Panc1 (cell line): Measurements from ENCODE around the gene MARCKSL1.

Source experiments
- POLR2AphosphoS5 ChIP-seq: IDR thresholded peaks from 2 replicates; pipeline ENCODE4 v1.6.1; 2012; ENCODE audit warnings: mild to moderate bottlenecking, low read depth, low read length, moderate library complexity
- TCF7L2 ChIP-seq: IDR thresholded peaks from 2 replicates; pipeline ENCODE4 v1.6.1; 2011; ENCODE audit warnings: mild to moderate bottlenecking, low read depth, low read length, inconsistent platforms
- TF ChIP-seq, protein P1 (sequence below): fragments of 450-650 bp; IDR thresholded peaks from 2 replicates; pipeline ENCODE4 v1.5.1; 2017; ENCODE audit warnings: mild to moderate bottlenecking
- TF ChIP-seq, protein P2 (sequence below), 2 experiments: IDR thresholded peaks; 2 replicates each; pipeline ENCODE4 v1.6.1; 2011 to 2012; ENCODE audit warnings: low read depth in 2 of 2, control low read depth in 1 of 2, low read length in 1 of 2, mild to moderate bottlenecking in 1 of 2, moderate library complexity in 1 of 2; ENCODE audit not compliant: insufficient read depth in 1 of 2

DNA sequence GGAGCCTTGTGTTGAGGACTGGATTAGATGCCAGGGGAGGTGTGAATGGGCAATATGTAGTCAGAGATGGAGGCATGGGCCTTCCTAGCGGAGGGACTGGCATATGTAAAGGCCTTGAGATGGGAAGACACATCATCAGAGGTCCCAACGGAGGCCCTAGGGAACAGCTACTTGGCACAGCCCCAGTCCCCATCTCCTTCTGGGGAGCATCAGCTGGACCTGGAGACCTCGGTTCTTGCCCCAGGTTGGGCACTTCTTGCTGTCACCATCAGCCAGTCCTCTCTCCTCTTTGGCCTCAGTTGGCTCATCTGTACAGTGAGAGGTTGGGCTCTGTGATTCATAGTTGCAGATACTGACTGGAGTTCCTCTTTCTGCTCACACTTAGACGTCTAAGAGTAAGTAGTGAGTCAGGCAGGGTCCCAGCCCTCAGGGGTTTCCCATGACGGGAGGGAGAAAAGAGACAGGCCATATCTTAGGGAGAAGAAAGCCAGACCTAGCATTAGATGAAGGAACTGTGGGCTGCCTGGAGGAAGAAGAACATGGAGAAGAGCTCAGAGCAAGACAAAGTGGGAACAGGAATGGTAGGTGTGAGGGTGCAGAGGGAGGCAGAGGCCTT is 3.4 kb upstream of the MARCKSL1 start:
- TF ChIP-seq, protein P1, sequence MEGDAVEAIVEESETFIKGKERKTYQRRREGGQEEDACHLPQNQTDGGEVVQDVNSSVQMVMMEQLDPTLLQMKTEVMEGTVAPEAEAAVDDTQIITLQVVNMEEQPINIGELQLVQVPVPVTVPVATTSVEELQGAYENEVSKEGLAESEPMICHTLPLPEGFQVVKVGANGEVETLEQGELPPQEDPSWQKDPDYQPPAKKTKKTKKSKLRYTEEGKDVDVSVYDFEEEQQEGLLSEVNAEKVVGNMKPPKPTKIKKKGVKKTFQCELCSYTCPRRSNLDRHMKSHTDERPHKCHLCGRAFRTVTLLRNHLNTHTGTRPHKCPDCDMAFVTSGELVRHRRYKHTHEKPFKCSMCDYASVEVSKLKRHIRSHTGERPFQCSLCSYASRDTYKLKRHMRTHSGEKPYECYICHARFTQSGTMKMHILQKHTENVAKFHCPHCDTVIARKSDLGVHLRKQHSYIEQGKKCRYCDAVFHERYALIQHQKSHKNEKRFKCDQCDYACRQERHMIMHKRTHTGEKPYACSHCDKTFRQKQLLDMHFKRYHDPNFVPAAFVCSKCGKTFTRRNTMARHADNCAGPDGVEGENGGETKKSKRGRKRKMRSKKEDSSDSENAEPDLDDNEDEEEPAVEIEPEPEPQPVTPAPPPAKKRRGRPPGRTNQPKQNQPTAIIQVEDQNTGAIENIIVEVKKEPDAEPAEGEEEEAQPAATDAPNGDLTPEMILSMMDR: no peak
- TF ChIP-seq POLR2AphosphoS5 (no peak), TCF7L2 (no peak)
- TF ChIP-seq, protein P2, sequence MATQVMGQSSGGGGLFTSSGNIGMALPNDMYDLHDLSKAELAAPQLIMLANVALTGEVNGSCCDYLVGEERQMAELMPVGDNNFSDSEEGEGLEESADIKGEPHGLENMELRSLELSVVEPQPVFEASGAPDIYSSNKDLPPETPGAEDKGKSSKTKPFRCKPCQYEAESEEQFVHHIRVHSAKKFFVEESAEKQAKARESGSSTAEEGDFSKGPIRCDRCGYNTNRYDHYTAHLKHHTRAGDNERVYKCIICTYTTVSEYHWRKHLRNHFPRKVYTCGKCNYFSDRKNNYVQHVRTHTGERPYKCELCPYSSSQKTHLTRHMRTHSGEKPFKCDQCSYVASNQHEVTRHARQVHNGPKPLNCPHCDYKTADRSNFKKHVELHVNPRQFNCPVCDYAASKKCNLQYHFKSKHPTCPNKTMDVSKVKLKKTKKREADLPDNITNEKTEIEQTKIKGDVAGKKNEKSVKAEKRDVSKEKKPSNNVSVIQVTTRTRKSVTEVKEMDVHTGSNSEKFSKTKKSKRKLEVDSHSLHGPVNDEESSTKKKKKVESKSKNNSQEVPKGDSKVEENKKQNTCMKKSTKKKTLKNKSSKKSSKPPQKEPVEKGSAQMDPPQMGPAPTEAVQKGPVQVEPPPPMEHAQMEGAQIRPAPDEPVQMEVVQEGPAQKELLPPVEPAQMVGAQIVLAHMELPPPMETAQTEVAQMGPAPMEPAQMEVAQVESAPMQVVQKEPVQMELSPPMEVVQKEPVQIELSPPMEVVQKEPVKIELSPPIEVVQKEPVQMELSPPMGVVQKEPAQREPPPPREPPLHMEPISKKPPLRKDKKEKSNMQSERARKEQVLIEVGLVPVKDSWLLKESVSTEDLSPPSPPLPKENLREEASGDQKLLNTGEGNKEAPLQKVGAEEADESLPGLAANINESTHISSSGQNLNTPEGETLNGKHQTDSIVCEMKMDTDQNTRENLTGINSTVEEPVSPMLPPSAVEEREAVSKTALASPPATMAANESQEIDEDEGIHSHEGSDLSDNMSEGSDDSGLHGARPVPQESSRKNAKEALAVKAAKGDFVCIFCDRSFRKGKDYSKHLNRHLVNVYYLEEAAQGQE (IDR thresholded peaks at IDR 0.05; ENCODE audit: insufficient read depth in 1 of 2, low read depth in 2 of 2, low read length in 1 of 2): no peak
